Measurements from ENCODE around the gene ODAD3.
A peak's percentile ranks its signal among the peaks of the same experiment; 100 is the strongest.
"Not testable (repeated sequence)": the region's sequence is repeated elsewhere in the genome, so short reads cannot be mapped to it uniquely, and the experiment has no call there.

ODAD3 gene

DNA sequence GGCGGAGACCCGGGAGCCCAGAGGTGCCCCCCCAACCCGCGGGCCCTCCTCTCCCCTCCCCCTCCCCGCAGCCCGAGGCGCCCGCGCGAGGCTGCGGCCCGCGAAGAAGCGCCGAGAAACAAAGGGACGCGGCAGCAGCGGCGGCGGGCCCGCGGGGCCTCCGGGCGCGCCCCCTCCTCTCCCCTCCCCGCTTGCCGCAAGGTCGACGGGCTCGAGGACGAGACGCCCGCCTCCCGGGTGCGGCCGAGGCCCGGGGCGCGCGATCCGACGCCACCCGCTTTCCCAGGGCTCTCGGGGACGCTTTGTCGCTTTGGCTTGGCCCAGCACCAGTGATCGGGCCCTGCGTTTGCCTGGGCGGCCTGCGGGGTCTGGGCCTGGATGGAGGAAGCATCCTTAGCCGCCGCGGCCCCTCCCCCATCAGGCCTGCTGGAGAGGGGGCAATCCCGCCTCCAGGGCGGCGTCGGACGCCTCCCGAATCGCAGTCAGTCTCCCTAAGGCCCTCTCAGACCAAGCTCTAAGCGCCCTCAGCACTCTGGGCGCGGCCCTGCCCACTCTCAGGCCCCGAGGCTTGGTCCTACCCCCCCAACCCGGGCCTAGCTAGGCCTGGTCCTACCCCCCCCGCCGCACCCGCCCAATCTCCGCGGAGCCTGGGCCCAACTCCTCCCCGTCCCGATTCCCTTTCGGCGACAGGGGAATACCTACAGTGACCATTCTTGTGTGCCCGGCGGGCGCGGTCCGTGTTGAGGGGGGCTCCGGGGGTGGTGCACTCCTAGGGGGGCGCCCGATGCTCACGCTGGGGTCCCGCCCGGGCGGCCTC, 45.2 kb upstream of the ODAD3 start:
- FAIRE-seq (no peak), DNase-seq (ENCODE audit: insufficient read length, low spot score) (no peak)
- TF ChIP-seq, protein P1, sequence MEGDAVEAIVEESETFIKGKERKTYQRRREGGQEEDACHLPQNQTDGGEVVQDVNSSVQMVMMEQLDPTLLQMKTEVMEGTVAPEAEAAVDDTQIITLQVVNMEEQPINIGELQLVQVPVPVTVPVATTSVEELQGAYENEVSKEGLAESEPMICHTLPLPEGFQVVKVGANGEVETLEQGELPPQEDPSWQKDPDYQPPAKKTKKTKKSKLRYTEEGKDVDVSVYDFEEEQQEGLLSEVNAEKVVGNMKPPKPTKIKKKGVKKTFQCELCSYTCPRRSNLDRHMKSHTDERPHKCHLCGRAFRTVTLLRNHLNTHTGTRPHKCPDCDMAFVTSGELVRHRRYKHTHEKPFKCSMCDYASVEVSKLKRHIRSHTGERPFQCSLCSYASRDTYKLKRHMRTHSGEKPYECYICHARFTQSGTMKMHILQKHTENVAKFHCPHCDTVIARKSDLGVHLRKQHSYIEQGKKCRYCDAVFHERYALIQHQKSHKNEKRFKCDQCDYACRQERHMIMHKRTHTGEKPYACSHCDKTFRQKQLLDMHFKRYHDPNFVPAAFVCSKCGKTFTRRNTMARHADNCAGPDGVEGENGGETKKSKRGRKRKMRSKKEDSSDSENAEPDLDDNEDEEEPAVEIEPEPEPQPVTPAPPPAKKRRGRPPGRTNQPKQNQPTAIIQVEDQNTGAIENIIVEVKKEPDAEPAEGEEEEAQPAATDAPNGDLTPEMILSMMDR (IDR thresholded peaks at IDR 0.05; ENCODE audit: insufficient read depth, missing control alignments), result no peak

DNA sequence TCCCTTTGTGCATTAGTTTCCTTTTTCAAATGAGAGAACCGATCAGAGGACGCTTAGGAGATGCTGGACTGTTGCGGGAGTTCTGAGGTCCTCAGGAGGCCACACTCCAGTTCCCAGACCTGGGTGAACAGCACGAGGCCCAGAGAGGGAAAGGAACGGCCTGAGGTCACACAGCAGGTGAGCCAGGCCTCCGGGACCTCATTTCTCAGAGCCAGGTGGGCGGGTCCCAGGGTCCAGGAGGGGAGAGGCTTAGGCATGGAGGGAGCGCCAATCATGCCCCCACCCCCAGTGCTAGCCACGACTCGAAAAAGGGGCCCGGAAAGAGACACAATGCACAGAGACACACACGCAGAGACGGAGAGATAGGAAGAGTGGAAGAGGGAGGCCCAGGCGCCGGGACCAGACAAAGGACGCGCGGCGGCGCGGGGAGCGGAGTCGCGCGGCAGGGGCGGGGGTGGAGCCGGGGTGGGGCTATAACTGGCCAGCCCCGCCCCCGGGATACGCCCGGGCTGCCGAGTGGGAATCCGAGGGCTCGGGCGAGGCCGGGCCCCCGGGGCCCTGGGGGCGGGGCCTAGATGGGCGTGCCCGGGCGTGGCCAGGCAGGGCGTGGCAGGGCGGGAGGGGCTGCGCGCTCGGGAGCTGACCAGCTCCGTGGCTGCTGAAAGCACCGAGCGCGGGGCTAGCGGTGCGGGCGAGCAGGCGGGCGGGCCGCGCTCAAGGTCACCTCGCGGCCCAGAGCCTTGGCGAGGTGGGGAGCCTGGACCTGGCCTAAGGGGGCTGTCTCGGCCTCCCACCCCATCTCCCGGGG, 44.4 kb upstream of the ODAD3 start:
- DNase-seq (ENCODE audit: insufficient read length, low spot score), result peak; percentile 85
- no peak for FAIRE-seq
- TF ChIP-seq, protein P1 (IDR thresholded peaks at IDR 0.05; ENCODE audit: insufficient read depth, missing control alignments), result no peak

DNA sequence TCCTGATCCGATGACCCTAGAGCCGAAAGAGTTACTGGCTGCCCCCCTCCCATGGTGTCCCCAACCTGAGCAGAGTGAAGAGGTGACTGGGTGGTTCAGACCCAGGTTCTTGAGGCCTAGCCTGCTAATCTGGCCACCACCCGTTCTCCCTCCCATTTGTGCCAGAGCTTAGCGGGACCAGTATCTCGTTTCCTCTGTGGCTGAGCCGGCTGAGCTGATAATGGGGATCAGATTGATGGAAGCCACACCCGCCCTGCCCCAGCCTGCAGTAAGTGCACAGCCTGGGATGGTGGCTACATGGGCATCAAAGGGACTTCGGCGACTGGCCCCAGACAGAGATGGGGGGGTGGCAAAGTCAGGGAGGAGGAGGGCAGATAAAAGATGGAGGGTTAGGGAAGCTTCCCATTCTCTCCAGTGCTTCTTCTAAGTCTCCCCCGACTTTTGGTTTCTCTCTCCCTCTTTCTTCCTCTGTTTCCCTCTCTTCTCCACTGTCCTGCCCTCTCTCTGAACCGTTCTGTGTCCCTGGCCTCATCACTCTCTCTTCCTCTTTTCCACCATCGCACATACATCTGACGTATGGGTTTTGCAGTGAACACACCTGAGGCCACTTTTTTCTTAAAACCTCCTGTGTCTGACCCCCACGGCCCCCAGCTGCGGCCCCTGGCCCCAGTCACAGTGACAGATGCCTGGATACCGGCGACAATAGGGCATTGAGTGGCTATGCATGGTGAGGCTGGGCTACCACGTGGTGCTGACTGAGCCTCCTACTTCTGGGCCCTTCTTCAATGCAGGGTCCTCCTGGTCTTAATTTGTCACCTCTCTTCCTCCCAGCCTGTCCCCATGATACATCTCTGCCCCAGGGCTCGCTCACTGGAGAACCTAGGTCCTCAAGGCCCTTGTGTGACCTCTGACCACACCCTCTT, 43.5 kb upstream of the ODAD3 start:
- FAIRE-seq (no peak), DNase-seq (ENCODE audit: insufficient read length, low spot score) (peak; percentile 76)
- TF ChIP-seq, protein P1 (IDR thresholded peaks at IDR 0.05; ENCODE audit: insufficient read depth, missing control alignments), result no peak

DNA sequence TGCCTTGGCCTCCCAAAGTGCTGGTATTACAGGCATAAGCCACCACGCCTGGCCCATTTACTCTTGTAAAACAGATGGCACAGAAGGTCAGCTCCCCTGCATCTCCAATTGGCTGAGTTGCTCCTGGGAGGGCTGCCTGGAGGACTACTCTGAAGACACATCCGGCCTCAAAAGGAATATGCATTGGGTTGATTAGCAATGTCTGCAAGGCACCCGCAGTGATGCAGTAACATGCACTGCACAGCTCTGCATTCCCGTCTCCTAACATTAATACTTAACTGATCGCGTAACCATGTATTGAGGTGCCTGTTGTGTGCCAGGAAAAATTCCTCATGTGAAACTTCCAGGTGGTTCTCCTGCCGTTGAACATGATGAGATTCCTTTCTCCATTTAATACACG, 40.9 kb upstream of the ODAD3 start:
- DNase-seq (ENCODE audit: insufficient read length, low spot score) (no peak), FAIRE-seq (no peak)
- TF ChIP-seq, protein P1 (IDR thresholded peaks at IDR 0.05; ENCODE audit: insufficient read depth, missing control alignments), result no peak

DNA sequence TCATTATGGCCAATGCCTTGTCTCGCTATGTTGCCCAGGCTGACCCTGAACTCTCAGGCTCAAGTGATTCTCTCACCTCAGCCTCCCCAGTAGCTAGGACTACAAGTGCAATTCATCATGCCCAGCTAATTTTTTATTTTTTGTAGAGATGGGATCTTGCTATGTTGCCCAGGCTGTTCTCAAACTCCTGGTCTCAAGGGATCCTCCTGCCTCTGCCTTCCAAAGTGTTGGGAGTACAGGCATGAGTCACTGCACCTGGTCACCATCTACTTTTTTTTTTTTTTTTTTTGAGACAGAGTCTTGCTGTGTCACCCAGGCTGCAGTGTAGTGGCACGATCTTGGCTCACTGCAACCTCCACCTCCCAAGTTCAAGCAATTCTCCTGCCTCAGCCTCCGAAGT, 40.4 kb upstream of the ODAD3 start:
- FAIRE-seq; DNase-seq (ENCODE audit: insufficient read length, low spot score): not testable (repeated sequence)

DNA sequence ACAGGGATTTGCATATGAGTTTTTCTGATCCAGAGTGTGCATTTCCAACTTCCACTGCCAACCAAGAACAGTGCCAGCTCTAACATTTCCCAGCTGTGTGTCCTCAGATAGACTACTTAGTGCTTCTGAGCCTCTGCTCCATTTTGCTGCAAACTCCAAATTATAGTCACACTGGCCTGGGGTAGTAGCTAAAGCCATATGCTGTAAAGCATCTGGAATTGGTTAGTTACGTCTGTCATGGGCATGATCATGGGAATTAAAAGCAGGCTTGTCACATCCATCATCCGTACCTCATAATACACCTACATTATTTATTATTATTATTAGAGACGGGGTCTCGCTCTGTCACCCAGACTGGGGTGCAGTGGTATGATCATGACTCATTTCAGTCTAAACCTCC, 38.8 kb upstream of the ODAD3 start:
- TF ChIP-seq, protein P1 (IDR thresholded peaks at IDR 0.05; ENCODE audit: insufficient read depth, missing control alignments), result no peak
- FAIRE-seq (no peak), DNase-seq (ENCODE audit: insufficient read length, low spot score) (no peak)

DNA sequence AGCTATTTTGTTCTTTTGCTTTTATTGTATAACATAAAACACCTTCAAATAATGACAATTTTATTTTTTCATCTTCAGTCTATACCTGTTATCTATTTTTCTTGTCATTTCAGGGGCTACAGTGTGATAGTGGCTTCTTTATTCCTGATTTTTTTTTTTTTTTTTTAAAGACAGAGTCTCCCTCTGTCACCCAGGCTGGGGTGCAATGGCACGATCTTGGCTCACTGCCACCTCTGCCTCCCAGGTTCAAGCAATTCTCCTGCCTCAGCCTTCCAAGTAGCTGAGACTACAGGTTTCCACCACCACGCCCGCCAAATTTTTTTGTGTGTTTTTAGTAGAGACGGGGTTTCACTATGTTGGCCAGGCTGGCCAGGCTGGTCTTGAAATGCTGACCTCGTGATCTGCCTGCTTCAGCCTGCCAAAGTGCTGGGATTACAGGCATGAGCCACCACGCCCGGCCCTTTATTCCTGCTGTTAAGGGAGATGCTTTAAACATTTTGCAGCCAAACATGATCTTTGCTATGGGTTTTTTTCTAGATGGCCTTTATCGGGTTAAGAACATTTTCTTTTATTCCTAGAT, 33.4 kb upstream of the ODAD3 start:
- not testable (repeated sequence) for DNase-seq (ENCODE audit: insufficient read length, low spot score); FAIRE-seq
